ENCODE results near the gene CCDC201.
A peak's percentile ranks its signal among the peaks of the same experiment; 100 is the strongest.

The CCDC201 gene

GRCh38 chr7:45873035-45873354 lies at the start of gene CCDC201:
Gene CCDC201, minus strand, starts transcription at chr7:45873082. Its CDS starts 75 bp downstream, at chr7:45873007.
- no peak for DNase-seq

- peak; percentile 45 for DNase-seq
These were observed 49.0 kb upstream of the CCDC201 start for GRCh38 chr7:45921699-45922519.

- no peak for DNase-seq
These were observed 48.5 kb upstream of the CCDC201 start for GRCh38 chr7:45921381-45921698.

GRCh38 chr7:45920502-45921380 lies 47.9 kb upstream of the CCDC201 start, which contains the start of gene IGFBP3:
Gene IGFBP3, minus strand, starts transcription at chr7:45921272. Its CDS starts 132 bp downstream, at chr7:45921140.
- DNase-seq = peak; percentile 69

- DNase-seq = no peak
These were observed 47.1 kb upstream of the CCDC201 start for GRCh38 chr7:45919993-45920459.

- no peak for DNase-seq
These were observed 46.4 kb upstream of the CCDC201 start for GRCh38 chr7:45919231-45919784.

GRCh38 chr7:45918556-45918955 lies 45.7 kb upstream of the CCDC201 start:
- no peak for DNase-seq

GRCh38 chr7:45917658-45918057 lies 44.8 kb upstream of the CCDC201 start:
- DNase-seq = peak; percentile 71

GRCh38 chr7:45917064-45917463 lies 44.2 kb upstream of the CCDC201 start:
- no peak for DNase-seq

GRCh38 chr7:45915606-45916005 lies 42.7 kb upstream of the CCDC201 start:
- DNase-seq = no peak

GRCh38 chr7:45914911-45915310 lies 42.0 kb upstream of the CCDC201 start:
- no peak for DNase-seq

GRCh38 chr7:45912972-45913371 lies 40.1 kb upstream of the CCDC201 start:
- DNase-seq = no peak

GRCh38 chr7:45911311-45911710 lies 38.4 kb upstream of the CCDC201 start:
- no peak for DNase-seq

- DNase-seq = no peak
These were observed 38.0 kb upstream of the CCDC201 start for GRCh38 chr7:45910855-45911254.

GRCh38 chr7:45909561-45909960 lies 36.7 kb upstream of the CCDC201 start:
- DNase-seq = no peak

- no peak for DNase-seq
These were observed 29.9 kb upstream of the CCDC201 start for GRCh38 chr7:45902820-45903219.

GRCh38 chr7:45901566-45901965 lies 28.7 kb upstream of the CCDC201 start:
- DNase-seq = no peak

- no peak for DNase-seq
These were observed 25.3 kb upstream of the CCDC201 start for GRCh38 chr7:45898222-45898621.

- DNase-seq = no peak
These were observed 24.3 kb upstream of the CCDC201 start for GRCh38 chr7:45897042-45897690.

- no peak for DNase-seq
These were observed 21.8 kb upstream of the CCDC201 start for GRCh38 chr7:45894665-45895062.

- DNase-seq = no peak
These were observed 21.2 kb upstream of the CCDC201 start for GRCh38 chr7:45893996-45894664.

GRCh38 chr7:45893374-45893995 lies 20.6 kb upstream of the CCDC201 start:
- DNase-seq = no peak

Measured in NCI-H2029 (cell line).